Fibroblast of villous mesenchyme (primary cell): ENCODE results near the gene RNF152. TPM values are rescaled to one million over a fixed set of nuclear protein-coding genes. Genes with fewer than 3 reads are reported as not detected.
A peak's percentile ranks its signal among the peaks of the same experiment; 100 is the strongest.

ENCODE experiments used
- DNase-seq: peaks from one replicate; pipeline ENCODE4 v3.0.0-alpha.2; 2010; ENCODE audit warnings: low read depth
- H3K4me3 ChIP-seq: 2 replicates; pipeline ENCODE4 v1.5.1; 2011; ENCODE audit warnings: low read depth, mild to moderate bottlenecking, low read length
- CTCF ChIP-seq: IDR thresholded peaks from 2 replicates; pipeline ENCODE4 v1.5.1; 2012; ENCODE audit warnings: low read depth, mild to moderate bottlenecking, low read length; ENCODE audit not compliant: insufficient read depth
- total RNA-seq: library from RNA; depleted of rRNA; stranded (reverse); fragments of >200 nt; gene quantifications from 2 replicates; pipeline ENCODE4 v1.2.3, GENCODE V29; 2012

Gene RNF152
- total RNA-seq, 1 donor, result 11.7 TPM

- DNase-seq, result no peak
- no peak for TF ChIP-seq CTCF
- H3K4me3 ChIP-seq, result no peak overlapping the region
Observed at GRCh38 chr18:61855449-61856378, 37.1 kb downstream of the RNF152 start.

- TF ChIP-seq CTCF, result no peak
- peak; percentile 12 for DNase-seq
- no peak overlapping the region for H3K4me3 ChIP-seq
Observed at GRCh38 chr18:61854578-61855448, 38.0 kb downstream of the RNF152 start.

GRCh38 chr18:61853855-61854254 lies 39.0 kb downstream of the RNF152 start:
- DNase-seq, result no peak
- no peak for TF ChIP-seq CTCF
- no peak overlapping the region for H3K4me3 ChIP-seq

- TF ChIP-seq CTCF, result no peak
- H3K4me3 ChIP-seq, result no peak overlapping the region
- DNase-seq, result no peak
Observed at GRCh38 chr18:61852496-61852895, 40.3 kb downstream of the RNF152 start.

GRCh38 chr18:61851940-61852451 lies 40.8 kb downstream of the RNF152 start:
- no peak for TF ChIP-seq CTCF
- H3K4me3 ChIP-seq, result no peak overlapping the region
- peak; percentile 56 for DNase-seq

GRCh38 chr18:61851279-61851678 lies 41.5 kb downstream of the RNF152 start:
- no peak for TF ChIP-seq CTCF
- no peak for DNase-seq

More at GRCh38 chr18:61851279-61851678, 41.5 kb downstream of the RNF152 start:
- H3K4me3 ChIP-seq, result no peak overlapping the region
